Panc1 (cell line): ENCODE results near the gene PIK3AP1. TPM values are rescaled to one million over a fixed set of nuclear protein-coding genes. Genes with fewer than 3 reads are reported as not detected.
A peak's percentile ranks its signal among the peaks of the same experiment; 100 is the strongest.

ENCODE experiments used
- ATAC-seq: fragments of 200-7000 bp; cut with Tn5 transposase; 2 replicates; pipeline ENCODE4 v1.9.1; 2020; ENCODE audit warnings: mild to moderate bottlenecking, moderate library complexity
- BruUV-seq: library from RNA; stranded (reverse); fragments of 400-500 nt; replicated peaks from 2 replicates; lab custom pipeline; 2021; lab: Mats Ljungman, UMichigan
- CTCF ChIA-PET: fragments of 300-600 bp; sonication (Branson Sonifier 250); formaldehyde crosslinking; loops from one replicate; lab custom pipeline; 2022; ENCODE audit warnings: antibody characterized with exemption; lab: Charles Lee
- POLR2A ChIA-PET: fragments of 300-600 bp; sonication (Branson Sonifier 250); formaldehyde crosslinking; loops from one replicate; lab custom pipeline; 2022; ENCODE audit warnings: antibody characterized with exemption; lab: Charles Lee
- DNase-seq: peaks from one replicate; pipeline ENCODE4 v3.0.0-alpha.2; 2010; ENCODE audit warnings: low read depth, low spot score
- H3K27ac ChIP-seq: 2 replicates; pipeline ENCODE4 v1.5.1; 2011; ENCODE audit warnings: mild to moderate bottlenecking, low read length, inconsistent platforms
- H3K27me3 ChIP-seq: fragments of 200-500 bp; sonication (Bioruptor generic); 2 replicates; pipeline ENCODE4 v1.6.0; 2014; ENCODE audit warnings: low read length, inconsistent platforms; ENCODE audit not compliant: control insufficient read depth, insufficient read depth
- H3K36me3 ChIP-seq: fragments of 200-500 bp; sonication (Bioruptor generic); 2 replicates; pipeline ENCODE4 v1.5.1; 2014; ENCODE audit warnings: inconsistent platforms, mild to moderate bottlenecking, low read length, moderate library complexity; ENCODE audit not compliant: control insufficient read depth, insufficient read depth
- H3K4me1 ChIP-seq: 2 replicates; pipeline ENCODE4 v1.5.1; 2011; ENCODE audit warnings: inconsistent platforms, mild to moderate bottlenecking, low read length, moderate library complexity; ENCODE audit not compliant: control insufficient read depth, insufficient read depth
- H3K4me3 ChIP-seq, 2 experiments: 2 replicates each; pipeline ENCODE4 v1.5.1; 2011 to 2012; ENCODE audit warnings: low read depth in 2 of 2, low read length in 2 of 2, mild to moderate bottlenecking in 2 of 2, inconsistent platforms in 1 of 2, moderate library complexity in 1 of 2
- H3K9me3 ChIP-seq: fragments of 200-500 bp; sonication (Bioruptor generic); 2 replicates; pipeline ENCODE4 v1.5.1; 2014; ENCODE audit warnings: low read depth, mild to moderate bottlenecking, inconsistent platforms, low read length, moderate library complexity; ENCODE audit not compliant: control insufficient read depth, insufficient read depth
- CTCF ChIP-seq: fragments of 450-650 bp; IDR thresholded peaks from 2 replicates; pipeline ENCODE4 v1.5.1; 2017; ENCODE audit warnings: mild to moderate bottlenecking
- POLR2AphosphoS5 ChIP-seq: IDR thresholded peaks from 2 replicates; pipeline ENCODE4 v1.6.1; 2012; ENCODE audit warnings: mild to moderate bottlenecking, low read depth, low read length, moderate library complexity
- REST ChIP-seq, 2 experiments: IDR thresholded peaks; 2 replicates each; pipeline ENCODE4 v1.6.1; 2011 to 2012; ENCODE audit warnings: low read depth in 2 of 2, control low read depth in 1 of 2, low read length in 1 of 2, mild to moderate bottlenecking in 1 of 2, moderate library complexity in 1 of 2; ENCODE audit not compliant: insufficient read depth in 1 of 2
- SIN3A ChIP-seq: IDR thresholded peaks from 2 replicates; pipeline ENCODE4 v1.6.1; 2012; ENCODE audit warnings: low read depth, mild to moderate bottlenecking, low read length, moderate library complexity, borderline replicate concordance; ENCODE audit not compliant: insufficient read depth
- TCF7L2 ChIP-seq: IDR thresholded peaks from 2 replicates; pipeline ENCODE4 v1.6.1; 2011; ENCODE audit warnings: mild to moderate bottlenecking, low read depth, low read length, inconsistent platforms
- in situ Hi-C: cut with HindIII; loops from 2 replicates; pipeline ENCODE4 v1.10.0; 2016; ENCODE audit warnings: low sequenced_read_pairs, low pct_unique_long_range_greater_than_20kb
- intact Hi-C: fragments of 100-400 bp; cut with micrococcal nuclease; formaldehyde crosslinking; loops from one replicate; pipeline ENCODE4 v1.10.0; 2022; ENCODE audit not compliant: unreplicated experiment
- total RNA-seq: library from RNA; stranded (reverse); gene quantifications from one replicate; pipeline ENCODE4 v1.2.1, GENCODE V29; 2021; ENCODE audit not compliant: unreplicated experiment

Gene PIK3AP1
- total RNA-seq, 1 experiment from 2014 or later = 2.6 TPM

- H3K9me3 ChIP-seq = no peaks in the 10 kb centered on the region
- BruUV-seq = no TSS peak
- H3K4me3 ChIP-seq = peak overlapping the region; percentile 93 to 97
- H3K36me3 ChIP-seq = peaks cover 9% of the 10 kb centered on the region
- H3K27me3 ChIP-seq = no peaks in the 10 kb centered on the region
- ATAC-seq (peak; percentile 29), DNase-seq (no peak)
- TF ChIP-seq POLR2AphosphoS5 (no peak), CTCF (no peak), SIN3A (no peak), REST (IDR thresholded peaks at IDR 0.05; ENCODE audit: insufficient read depth in 1 of 2, low read depth in 2 of 2, low read length in 1 of 2) (no peak), TCF7L2 (no peak)
- intact Hi-C loops (no loop called here), in situ Hi-C loops (no loop called here)
- ChIA-PET CTCF (no interaction called here), POLR2A (no interaction called here)
- H3K27ac ChIP-seq = peak overlapping the region; percentile 76
- H3K4me1 ChIP-seq = peaks cover 37% of the 10 kb centered on the region
Measured at GRCh38 chr10:96585736-96586418, 134.4 kb downstream of the PIK3AP1 start.

GRCh38 chr10:96584474-96584873 lies 135.8 kb downstream of the PIK3AP1 start:
- in situ Hi-C loops (no loop called here), intact Hi-C loops (no loop called here)
- Histone ChIP-seq H3K4me3 (no peak overlapping the region), H3K36me3 (peaks cover 9% of the 10 kb centered on the region), H3K27me3 (no peaks in the 10 kb centered on the region), H3K4me1 (peaks cover 41% of the 10 kb centered on the region), H3K9me3 (no peaks in the 10 kb centered on the region), H3K27ac (no peak overlapping the region)
- POLR2A ChIA-PET = no interaction called here
- BruUV-seq = no TSS peak
- TF ChIP-seq POLR2AphosphoS5 (no peak), REST (IDR thresholded peaks at IDR 0.05; ENCODE audit: insufficient read depth in 1 of 2, low read depth in 2 of 2, low read length in 1 of 2) (no peak), SIN3A (no peak), CTCF (no peak), TCF7L2 (no peak)
- CTCF ChIA-PET = interaction anchor here (0.6 kb wide), 1 partner anchor 466 kb away, joined by 3 read pairs; no protein-coding TSS in a partner anchor
- ATAC-seq (no peak), DNase-seq (no peak)
